Stimulated activated CD4-positive, alpha-beta T cell treated with anti-CD3 and anti-CD28 coated beads, Interleukin-12 subunit alpha, Interleukin-12 subunit beta, amount 100 ng/mL, for 48 hours (primary cell): Measurements from ENCODE around the gene FAM149A.

Experiments used
- DNase-seq, 3 donors: peaks; one replicate each; pipeline ENCODE4 v3.0.0-alpha.2; 2020; ENCODE audit warnings: low read depth in 2 of 3, low spot score in 1 of 3

The FAM149A gene

DNA sequence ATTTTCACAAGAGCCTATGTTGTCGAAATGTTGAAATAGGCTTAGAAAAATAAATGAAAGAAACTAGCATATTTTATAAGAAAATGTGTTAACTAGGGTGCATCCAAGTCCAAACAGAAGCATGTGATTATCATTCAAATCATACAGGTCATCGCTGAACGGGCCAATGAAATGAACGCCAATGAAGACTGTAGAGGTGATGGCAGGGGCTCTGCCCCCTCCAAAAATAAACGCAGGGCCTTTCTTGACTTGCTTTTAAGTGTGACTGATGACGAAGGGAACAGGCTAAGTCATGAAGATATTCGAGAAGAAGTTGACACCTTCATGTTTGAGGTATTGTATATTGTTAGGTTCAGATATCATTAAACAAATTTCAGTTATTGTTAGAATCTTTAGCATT is 96.5 kb downstream of the FAM149A start:
- no peak for DNase-seq

- DNase-seq, result peak; percentile 7 to 50 (median 42)
These were observed 97.2 kb downstream of the FAM149A start for GRCh38 chr4:186201535-186202230.

- DNase-seq, result no peak
These were observed 98.1 kb downstream of the FAM149A start for GRCh38 chr4:186202490-186203140.

GRCh38 chr4:186203406-186203805 is 98.9 kb downstream of the FAM149A start:
- DNase-seq, result no peak

GRCh38 chr4:186204103-186204559 is 99.6 kb downstream of the FAM149A start:
- peak in 1 of 3 donors; percentile 68 for DNase-seq

GRCh38 chr4:186204686-186205085 is 100.2 kb downstream of the FAM149A start:
- no peak for DNase-seq

DNA sequence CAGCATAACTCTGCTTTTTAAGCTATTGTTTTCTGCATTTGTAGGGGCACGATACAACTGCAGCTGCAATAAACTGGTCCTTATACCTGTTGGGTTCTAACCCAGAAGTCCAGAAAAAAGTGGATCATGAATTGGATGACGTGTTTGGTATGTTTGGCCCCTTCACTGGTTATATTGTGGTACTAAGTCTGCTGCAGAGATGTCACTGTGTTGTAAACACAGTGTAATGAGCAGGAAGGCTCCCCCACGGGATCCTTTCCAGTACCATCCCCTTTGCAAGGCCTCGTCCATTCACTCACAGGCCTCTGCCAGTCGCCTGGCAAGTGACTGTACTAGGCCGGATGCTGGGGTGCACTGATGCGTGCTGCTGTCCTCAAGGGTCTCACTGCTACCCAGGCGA is 100.7 kb downstream of the FAM149A start:
- DNase-seq, result no peak

DNA sequence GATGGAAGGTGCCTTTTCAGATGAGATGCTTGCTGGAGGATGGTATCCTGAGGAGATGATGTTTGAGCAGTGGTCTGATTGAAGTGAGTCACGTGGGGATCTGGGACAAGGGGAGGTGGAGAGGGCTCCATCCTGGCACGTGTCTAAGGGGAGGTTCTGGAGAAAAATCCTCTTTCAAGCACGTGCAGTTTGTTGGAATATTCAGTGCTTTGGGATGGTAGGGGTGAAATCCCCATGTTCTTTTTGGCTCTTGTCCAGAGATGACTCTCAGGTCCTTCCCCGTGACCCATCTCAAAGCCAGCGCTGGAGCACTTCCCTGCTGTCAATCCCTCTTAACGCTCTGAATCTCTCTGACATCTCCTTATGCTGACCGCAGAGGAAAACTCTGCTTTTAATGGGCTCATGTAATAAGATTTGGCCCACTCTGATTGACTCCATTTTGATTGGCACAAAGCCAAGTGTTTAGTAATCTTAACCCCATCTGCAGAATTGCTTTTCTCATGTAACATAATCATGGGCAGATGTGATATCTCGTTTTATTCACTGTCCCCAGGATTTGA is 112.0 kb downstream of the FAM149A start:
- DNase-seq, result no peak

DNA sequence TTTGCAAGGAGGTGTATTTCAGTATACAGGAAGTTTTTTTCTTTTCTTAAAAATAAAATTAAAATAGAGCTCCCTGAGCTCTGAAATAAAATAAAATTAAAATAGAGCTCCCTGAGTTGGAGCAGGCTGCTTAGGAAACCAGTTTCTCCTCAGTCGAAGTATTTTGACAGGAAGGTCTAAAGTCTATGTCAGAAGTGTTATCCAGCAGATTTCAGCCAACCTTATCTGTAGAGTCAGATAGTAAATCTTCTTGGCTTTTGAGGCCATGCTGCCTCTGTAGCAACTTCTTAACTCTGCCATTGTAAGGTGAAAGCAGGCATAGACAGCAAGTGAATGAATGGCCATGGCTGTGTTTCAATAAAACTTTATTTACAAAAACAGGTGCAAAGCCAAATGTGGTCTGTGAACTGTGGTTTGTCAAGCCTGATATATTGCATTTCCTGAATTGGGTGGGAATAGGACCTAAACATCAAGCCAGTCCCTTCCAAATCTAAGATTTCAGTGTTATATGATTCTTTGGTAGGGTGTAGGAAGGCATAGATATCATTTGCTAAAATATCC is 113.3 kb downstream of the FAM149A start:
- no peak for DNase-seq

- no peak for DNase-seq
These were observed 117.1 kb downstream of the FAM149A start for GRCh38 chr4:186221624-186222023.
